ENCODE measurements around the gene LAIR1. TPM values are rescaled to one million over a fixed set of nuclear protein-coding genes. Genes with fewer than 3 reads are reported as not detected.
A peak's percentile ranks its signal among the peaks of the same experiment; 100 is the strongest.
"Not testable (repeated sequence)": the region's sequence is repeated elsewhere in the genome, so short reads cannot be mapped to it uniquely, and the experiment has no call there.

The LAIR1 gene, protein sequence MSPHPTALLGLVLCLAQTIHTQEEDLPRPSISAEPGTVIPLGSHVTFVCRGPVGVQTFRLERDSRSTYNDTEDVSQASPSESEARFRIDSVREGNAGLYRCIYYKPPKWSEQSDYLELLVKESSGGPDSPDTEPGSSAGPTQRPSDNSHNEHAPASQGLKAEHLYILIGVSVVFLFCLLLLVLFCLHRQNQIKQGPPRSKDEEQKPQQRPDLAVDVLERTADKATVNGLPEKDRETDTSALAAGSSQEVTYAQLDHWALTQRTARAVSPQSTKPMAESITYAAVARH
- polyA plus RNA-seq (ENCODE audit: insufficient read depth in 1 of 5, insufficient read length in 5 of 5, low replicate concordance in 1 of 5), result 10 to 100 TPM in 1 of 5 donors, 1 to 10 TPM in 4; 5.7 to 11.6 (median 6.7) TPM
- long read RNA-seq, donor 1, full-length matches to known transcripts, result 2 of 2 reads
- long read RNA-seq, donor 1, partial matches to known transcripts, result 0 of 2 reads
- long read RNA-seq, donor 1, other reads (novel, unspliced or antisense), result 0 of 2 reads
- long read RNA-seq, donor 2, partial matches to known transcripts, result 0 of 1 reads
- long read RNA-seq, donor 2, other reads (novel, unspliced or antisense), result 0 of 1 reads
- long read RNA-seq, donor 3, result 0 reads
- long read RNA-seq, donor 4, result 0 reads
- long read RNA-seq, donor 5, full-length matches to known transcripts, result 3 of 3 reads
- long read RNA-seq, donor 5, partial matches to known transcripts, result 0 of 3 reads
- long read RNA-seq, donor 5, other reads (novel, unspliced or antisense), result 0 of 3 reads
- long read RNA-seq, donor 6, partial matches to known transcripts, result 6 of 16 reads
- long read RNA-seq, donor 6, other reads (novel, unspliced or antisense), result 7 of 16 reads
- long read RNA-seq, donor 7, partial matches to known transcripts, result 0 of 7 reads
- long read RNA-seq, donor 7, other reads (novel, unspliced or antisense), result 0 of 7 reads
- long read RNA-seq, donor 8, result 0 reads

DNA sequence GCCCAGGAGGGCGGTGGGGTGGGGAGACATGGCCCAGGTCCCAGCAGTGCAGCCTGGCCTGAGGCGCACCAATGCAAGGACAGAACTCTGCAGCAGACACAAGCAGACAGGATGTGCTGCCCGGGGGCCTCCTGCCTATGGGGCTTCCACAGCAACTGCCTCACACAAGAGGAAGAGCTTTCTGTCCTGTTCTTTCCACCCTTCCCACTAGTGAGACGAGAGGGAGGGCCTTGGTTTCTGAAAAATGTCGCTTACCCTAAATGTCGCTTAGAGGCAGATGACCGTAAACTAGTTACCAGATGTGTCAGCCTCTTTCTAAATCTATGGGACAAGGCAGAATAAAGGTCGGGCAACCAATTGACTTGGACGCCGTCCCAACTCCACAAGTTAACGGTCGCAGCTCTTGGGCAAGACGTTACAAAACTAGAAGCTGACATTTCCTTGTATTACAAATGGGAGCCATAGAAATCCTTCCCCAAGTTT lies at the start of gene LAIR1:
TSS of gene LAIR1 (minus strand) at position 157 of the 483 bp plus-strand sequence. CDS start at position 30, 127 bp downstream.
- peak; percentile 42 to 60 for DNase-seq

DNA sequence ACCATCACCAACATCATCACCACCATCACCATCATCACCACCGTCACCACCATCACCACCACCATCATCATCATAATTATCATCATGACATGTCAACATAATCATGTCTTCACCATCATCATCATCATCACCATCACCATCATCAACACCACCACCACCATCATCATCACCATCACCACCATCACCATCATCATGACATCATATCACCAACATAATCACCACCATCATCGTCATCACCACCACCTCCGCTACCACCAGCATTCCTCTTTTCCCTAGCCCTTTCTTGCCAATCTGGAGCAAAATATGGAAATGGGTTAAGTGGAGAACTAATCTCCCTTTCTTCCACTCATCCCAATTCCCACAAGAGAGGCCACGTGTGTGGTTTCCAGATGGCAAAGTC lies 49.4 kb upstream of the LAIR1 start:
- no peak for DNase-seq

DNA sequence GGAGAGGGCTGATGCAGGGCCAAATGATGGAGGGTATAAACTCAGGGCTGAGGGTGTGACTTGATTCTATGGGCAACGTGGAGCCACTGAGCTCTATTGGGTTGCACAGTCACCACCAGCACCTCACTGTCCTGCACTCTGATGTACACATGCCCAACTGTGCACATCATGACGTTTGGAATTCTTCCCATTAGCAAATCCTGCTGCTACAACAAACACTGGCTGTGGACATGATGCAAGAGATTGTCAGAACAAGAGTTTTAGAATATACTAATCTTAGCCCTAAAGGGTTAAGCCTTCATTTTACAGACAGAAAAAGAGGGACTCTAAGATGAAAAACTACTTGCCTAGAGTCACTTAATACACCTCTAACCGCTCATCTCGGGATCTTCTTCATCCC lies 48.1 kb upstream of the LAIR1 start:
- no peak for DNase-seq

DNA sequence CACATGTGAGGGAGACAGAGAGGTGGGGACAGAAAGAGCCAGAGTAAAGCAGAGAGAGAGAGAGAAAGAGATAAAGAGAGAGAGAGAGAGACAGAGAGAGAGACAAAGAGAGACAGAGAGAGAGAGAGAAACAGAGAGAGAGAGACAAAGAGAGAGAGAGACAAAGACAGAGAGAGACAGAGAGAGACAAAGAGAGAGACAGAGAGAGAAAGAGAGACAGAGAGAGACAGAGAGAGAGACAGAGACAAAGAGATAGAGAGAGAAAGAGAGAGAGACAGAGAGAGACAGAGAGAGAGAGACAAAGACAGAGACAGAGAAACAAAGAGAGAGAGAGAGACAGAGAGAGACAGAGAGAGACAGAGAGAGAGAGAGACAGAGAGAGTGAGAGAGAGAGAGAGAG lies 46.3 kb upstream of the LAIR1 start:
- no peak for DNase-seq

DNA sequence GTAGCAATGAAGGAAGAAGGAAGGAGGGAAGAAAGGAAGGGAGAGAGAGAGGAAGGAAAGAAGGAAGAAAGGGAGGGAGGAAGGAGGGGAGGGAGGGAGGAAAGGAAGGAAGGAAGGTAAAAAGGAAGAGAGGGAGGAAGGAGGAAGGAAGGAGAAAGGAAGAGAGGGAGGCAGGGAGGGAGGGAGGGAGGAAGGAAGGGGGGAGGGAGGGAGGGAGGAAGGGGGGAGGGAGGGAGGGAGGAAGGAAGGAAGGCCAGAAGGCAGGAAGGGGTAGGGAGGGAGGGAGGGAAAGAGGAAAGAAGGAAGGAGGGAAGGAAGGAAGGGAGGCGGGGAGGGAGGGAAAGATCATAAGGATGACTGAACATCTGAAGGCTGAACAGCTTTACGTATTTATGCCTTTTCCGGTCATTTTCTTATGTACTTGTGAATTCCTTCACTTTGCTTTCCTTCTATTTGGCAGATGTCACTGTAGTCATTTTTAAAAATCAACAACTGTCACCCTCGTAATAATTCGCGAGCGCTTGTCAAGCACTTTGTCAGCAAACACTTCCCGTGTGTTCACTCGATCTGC lies 43.8 kb upstream of the LAIR1 start:
- DNase-seq, result no peak

DNA sequence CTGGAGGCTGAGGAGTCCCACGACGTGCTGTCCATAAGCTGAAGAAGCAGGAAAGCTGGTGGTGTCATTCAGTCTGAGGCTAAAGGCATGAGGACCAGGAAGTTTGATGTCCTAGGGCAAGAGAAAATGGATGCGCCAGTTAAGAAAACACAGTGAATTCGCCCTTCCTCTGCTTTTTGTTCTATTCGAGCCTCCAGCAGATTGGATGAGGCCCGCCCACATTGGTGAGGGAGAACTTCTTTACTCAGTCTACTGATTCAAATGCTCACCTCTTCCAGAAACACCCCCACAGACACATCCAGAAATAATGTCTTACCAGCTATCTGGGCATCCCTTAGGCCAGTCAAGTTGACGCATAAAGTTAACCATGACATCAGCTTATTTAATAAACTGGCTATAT lies 43.0 kb upstream of the LAIR1 start:
- DNase-seq, result no peak

DNA sequence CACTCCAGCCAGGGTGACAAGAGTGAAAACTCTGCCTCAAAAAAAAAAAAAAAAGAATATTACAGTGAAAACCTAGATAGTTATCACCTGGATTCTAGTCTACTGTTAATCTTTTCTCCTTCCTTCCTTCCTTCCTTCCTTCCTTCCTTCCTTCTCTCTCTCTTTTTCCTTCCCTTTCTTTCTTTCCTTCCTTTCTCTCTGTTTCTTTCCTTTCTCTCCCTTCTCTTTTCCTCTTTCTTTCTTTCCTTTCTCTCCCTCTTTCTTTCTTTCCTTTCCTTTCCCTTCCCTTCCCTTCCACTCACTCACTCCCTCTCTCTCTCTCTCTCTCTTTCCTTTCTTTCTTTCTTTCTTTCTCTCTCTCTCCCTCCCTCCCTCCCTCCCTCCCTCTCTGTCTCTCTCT lies 40.9 kb upstream of the LAIR1 start:
- DNase-seq, result no peak

DNA sequence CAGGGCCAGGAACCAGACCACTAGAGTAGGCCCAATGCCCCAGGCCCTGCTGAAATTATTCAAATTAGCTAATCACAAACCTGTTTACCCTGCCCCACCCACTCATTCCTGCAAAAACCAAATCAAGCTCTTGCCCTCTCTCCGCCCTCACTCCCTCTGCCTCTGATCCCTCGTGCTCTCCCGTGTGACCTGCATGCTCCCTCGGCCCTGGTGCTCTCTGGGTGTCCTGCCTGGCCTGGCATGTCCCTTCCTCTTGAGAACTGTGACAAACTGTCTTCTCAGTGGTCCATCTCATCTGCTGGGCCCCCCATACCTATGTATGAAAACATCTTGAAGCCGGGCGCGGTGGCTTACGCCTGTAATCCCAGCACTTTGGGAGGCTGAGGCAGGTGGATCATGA lies 38.3 kb upstream of the LAIR1 start:
- DNase-seq, result no peak

DNA sequence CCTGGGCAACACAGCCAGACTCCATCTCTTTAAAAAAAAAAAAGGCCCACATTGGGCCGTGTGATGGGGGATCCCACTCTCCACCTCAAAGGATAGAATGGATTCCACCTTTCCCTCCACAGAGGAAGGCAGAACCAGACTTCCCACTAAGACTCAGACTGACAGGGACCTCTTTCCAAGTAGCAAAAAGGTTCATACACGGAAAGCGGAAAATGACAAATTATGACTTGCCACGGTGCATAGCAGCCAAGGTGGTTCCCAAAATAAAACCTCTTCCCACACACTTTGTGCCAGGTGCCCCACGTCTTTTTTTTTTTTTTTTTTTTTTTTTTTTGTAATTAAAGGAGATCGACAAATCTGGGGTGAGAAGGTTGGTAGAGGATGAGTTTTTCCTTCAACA lies 36.2 kb upstream of the LAIR1 start:
- DNase-seq, result no peak

DNA sequence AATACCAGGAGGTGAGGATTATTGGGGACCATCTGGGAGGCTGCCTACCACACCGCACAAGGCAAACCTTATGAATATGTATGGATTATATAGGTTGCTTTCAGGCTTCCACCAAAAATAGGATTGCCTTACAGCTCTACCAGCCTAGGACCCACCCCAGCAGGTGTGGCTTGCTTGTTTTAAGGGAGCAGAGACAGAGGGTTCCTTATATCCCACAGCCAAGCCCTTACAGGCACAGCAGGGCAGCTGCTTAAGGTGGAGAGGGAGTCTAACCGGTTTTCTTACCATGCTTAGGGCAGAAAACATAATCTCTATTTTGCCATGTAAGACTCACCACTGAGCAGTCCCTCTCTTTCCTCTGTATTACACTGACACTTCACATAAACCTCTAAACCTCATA lies 34.5 kb upstream of the LAIR1 start:
- DNase-seq, result no peak

DNA sequence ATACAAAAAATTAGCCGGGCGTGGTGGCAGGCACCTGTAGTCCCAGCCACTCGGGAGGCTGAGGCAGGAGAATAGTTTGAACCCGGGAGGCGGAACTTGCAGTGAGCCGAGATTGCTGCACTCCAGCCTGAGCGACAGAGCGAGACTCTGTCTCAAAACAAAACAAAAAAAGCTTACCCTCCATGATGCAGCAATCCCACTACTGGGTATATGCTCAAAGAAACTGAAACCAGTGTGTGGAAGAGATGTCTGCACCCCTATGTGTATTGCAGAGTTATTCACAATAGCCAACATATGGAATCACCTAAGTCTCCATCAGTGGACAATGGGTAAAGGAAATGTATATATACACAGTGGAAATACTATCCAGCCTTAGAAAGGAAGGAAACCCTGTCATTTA lies 31.0 kb upstream of the LAIR1 start:
- DNase-seq, result no peak

DNA sequence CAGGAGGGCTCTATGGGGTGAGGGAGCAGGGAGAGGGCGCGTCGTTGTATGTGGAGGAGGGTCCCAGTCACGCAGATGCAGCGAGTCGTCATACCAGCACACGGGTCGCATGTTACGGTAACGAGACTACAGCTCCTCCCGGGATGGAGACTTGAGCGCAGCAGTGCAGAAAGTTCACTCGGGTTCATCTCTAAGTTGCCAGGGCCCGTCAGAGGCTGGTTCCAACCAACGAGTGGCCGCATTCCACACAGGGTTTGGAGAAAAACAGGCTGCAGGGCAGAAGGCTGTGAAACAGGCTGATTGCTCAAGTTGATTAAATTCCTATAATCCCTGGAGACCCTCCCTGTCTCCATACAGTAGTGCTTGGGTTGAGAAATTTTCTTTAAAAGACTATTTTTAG lies 28.6 kb upstream of the LAIR1 start:
- no peak for DNase-seq

DNA sequence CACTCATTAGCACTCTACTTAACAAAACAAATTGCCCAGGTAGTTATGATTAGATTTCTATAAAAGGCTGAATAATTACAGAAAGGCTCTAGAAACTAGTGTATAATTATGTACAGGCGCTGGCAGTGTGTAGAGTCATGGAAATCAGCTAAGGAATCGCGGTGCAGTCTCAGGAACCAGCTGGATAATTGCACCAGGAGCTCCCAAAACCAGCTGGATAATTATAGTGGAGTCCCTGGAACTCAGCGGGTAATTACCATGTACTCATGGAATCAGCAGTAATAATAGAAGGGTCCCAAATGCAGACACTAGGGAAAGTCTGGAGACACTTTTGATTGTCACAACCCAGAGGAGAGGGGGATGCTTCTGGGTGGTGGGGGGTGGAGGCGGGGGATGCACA lies 27.4 kb upstream of the LAIR1 start:
- DNase-seq, result no peak

DNA sequence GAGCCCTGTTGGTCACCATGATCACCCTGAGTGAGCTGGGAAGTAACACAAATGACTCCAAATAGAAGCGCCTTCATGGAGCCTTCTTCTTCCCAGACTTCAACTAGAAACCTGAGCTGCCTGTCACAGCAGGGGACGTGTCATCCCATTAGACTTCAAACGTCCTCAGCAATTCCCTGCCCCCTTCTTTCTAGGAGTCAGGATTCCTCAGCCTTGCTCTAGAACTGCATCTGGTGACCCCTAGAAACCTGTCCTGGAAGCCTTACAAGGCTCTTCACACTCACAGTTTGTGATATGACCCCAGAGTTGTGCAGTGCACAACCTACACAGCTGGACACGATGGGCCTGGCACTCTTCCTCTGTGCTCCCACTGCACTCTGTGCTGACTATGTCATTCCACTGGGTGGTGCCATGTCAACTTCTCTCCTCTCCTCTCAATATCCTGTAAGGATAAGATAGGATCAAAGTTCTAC lies 26.9 kb upstream of the LAIR1 start:
- no peak for DNase-seq

DNA sequence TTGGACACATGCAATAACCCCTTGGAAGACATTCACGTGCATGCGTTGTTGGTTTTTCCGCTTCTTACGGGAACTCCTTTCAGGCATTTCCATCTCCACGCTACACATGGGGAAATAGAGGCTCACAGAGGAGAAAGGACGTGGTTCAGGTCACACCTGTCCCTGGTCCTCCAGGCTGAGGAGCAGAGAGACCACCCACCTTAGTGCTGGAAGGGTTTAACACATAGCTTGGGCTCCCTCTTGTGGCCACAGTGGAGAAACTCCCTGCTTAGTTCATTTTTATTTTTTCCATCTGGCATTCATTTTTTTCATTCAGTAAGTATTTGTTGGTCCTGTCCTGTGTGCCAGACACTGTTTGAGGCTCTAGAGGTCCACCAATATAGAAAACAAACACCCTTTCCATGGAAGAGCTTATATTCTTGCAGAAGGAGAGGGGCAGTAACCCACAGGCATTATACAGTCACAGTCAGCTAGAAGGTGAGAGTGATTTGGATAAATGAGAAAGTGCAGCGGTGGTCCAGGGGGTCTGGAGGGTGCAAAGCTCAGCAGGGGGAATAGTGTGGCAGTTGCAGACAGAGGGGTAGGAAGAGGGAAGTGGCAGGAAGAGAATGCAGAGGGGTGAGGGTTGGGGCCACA lies 26.3 kb upstream of the LAIR1 start:
- DNase-seq, result peak; percentile 33 to 59

DNA sequence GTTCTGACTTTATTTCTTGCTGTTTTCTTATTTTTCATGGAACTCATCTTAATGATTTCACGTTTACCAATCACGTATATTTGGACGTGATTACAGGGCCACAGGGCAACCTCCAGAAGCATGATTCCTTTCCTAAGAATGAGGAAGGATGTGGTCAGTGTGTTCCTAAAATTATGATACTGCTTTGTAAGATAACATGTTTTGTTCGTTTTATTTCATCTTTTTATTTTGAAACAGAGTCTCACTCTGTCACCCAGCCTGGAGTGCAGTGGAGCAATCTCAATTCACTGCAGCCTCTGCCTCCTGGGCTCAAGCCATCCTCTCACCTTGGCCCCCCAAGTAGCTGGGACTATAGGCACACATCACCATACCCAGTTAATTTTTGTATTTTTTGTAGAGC lies 24.8 kb upstream of the LAIR1 start:
- no peak for DNase-seq

DNA sequence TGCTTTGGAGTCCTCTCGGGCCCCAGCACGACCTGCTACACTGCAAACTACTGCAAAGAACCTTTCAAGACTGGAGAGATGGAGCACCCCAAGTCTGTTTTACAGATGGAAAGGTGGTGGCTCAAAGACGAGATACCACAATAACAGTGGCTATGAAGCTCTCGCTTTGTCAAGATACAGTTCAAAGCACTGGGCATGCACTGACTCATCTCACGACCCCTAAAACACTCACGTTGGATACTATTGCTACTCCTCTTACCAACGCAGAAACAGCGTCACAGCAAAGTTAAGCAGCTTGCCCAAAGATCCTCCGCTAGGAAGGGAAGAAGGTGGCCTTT lies 24.0 kb upstream of the LAIR1 start:
- no peak for DNase-seq

DNA sequence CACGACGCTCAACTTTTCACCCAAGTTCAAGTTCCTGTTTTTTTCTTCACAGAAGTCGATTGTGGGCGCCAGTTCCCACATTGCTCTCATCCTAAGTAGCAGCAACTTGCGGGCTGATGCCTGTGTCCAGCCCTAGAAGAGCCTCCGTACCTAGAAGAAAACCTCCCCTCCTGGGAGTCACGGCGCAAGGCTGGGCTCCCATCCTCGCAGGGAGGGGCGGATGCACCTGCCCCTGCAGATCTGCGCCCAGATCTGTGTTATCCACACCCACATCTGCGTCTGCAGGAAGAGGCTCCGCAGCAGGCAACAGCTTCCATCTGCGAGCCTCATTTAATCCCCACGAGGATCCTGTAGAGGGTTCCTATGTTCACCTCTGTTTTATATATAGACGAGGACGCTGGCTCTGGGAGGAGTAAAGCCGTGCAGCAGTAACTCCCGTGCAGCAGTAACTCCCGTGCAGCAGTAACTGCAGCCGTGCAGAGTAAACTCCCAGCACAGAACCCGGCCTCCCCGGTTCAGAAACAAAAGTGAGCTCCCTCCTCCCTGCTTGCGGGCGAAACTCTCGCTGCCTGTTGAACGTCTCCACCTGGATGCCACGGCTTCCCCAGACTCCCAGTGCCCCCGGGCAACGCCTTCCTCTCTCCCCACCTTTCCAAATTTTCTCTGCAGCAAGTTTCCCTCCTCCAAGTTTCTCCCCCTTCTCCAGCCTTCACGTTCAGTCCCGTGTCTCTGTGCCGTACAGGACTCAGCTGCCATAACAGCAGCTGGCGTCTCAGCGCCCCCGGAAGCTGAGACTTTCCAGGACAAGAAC lies 23.5 kb upstream of the LAIR1 start:
- DNase-seq, result no peak

DNA sequence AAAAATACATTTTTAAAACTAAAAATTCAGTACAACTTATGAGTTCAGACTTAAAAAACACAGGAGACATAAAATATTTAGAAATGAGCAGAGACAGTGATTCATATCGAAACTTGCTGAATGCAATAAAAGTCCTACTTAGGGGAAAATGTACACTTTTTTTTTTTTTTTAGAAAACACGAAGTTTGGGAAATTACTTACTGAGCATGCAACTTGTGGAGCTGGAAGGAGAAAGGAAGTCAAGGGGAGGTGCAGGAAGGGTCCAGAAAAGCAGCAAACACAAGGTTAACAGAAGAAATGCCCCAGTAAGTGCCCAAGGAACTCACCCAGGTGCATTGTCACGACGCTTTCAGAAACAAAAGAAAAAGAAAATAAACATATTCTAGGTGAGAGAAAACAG lies 18.6 kb upstream of the LAIR1 start:
- DNase-seq, result no peak

DNA sequence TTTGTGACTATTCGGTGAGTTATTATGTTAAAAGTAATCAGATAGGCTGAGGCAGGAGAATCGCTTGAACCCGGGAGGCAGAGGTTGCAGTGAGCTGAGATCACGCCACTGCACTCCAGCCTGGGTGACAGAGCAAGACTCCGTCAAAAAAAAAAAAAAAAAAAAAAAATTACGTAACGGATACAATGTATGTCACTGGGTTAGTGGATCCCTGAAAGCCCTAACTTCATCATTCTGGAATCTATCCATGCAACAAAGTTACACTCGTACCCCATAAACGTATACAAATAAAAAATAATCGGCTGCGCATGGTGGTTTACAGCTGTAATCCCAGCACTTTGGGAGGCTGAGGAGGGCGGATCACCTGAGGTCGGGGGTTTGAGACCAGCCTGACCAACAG lies 17.3 kb upstream of the LAIR1 start:
- DNase-seq, result not testable (repeated sequence)

DNA sequence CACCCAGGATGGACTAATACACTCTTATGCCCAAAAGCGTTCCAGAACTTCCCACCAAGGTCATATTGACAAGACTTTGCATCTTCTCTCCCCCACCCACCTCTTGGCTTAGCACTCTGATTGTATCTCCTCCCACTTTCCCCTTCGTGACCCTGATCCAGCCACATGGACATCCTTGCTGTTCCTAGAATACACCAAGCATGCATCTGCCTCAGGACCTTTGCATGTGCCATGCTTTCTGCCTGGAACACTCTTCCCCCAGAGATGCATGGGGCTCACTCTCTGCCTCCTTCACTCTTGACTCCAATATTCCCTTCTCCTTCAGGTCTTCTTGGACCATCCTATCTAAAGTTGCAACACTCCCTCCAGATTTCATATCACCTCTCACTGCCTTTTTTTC lies 16.2 kb upstream of the LAIR1 start:
- no peak for DNase-seq
